Measurements from ENCODE around the gene PRDM4. TPM values are rescaled to one million over a fixed set of nuclear protein-coding genes. Genes with fewer than 3 reads are reported as not detected.

The PRDM4 gene
- total and polyA plus RNA-seq, 7 donors = 9.3 to 40.0 (median 13.7) TPM

GRCh38 chr12:107759410-107759809 lies 1.5 kb downstream of the PRDM4 start:
- no peak for DNase-seq
- Histone ChIP-seq H3K27ac (no peak overlapping the region), H3K4me1 (peaks cover 22% of the 10 kb centered on the region), H3K9me3 (peaks cover 8% of the 10 kb centered on the region), H3K36me3 (ENCODE audit: insufficient read depth in 1 of 2, low read depth in 1 of 2) (peaks cover 0 to 51% of the 10 kb centered on the region in 2 donors), H3K4me3 (peak overlapping the region; percentile 81), H3K27me3 (ENCODE audit: insufficient read depth in 3 of 3, low read length in 2 of 3) (no peaks in the 10 kb centered on the region)
- intact Hi-C loops (cut with DNase I) = loop anchor here (5.0 kb wide), 2 partner anchors 67 to 72 kb away; partner anchors contain the start of gene PWP1 (in 1 of the 2)
- TF ChIP-seq, protein P1, sequence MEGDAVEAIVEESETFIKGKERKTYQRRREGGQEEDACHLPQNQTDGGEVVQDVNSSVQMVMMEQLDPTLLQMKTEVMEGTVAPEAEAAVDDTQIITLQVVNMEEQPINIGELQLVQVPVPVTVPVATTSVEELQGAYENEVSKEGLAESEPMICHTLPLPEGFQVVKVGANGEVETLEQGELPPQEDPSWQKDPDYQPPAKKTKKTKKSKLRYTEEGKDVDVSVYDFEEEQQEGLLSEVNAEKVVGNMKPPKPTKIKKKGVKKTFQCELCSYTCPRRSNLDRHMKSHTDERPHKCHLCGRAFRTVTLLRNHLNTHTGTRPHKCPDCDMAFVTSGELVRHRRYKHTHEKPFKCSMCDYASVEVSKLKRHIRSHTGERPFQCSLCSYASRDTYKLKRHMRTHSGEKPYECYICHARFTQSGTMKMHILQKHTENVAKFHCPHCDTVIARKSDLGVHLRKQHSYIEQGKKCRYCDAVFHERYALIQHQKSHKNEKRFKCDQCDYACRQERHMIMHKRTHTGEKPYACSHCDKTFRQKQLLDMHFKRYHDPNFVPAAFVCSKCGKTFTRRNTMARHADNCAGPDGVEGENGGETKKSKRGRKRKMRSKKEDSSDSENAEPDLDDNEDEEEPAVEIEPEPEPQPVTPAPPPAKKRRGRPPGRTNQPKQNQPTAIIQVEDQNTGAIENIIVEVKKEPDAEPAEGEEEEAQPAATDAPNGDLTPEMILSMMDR (IDR thresholded peaks at IDR 0.05) = no peak
- ATAC-seq = no peak
- 44 to 52% (median 44%) methylated on average over 3 of the region's 3 CpGs for WGBS, 3 donors

GRCh38 chr12:107749083-107749482 lies 11.9 kb downstream of the PRDM4 start:
- H3K27ac ChIP-seq = no peak overlapping the region
- intact Hi-C loops (cut with DNase I) = no loop called here
- 89 to 95% (median 90%) methylated on average over 1 of the region's 1 CpG for WGBS, 3 donors
- H3K27me3 ChIP-seq (ENCODE audit: insufficient read depth in 3 of 3, low read length in 2 of 3) = no peaks in the 10 kb centered on the region
- no peaks in the 10 kb centered on the region for H3K4me1 ChIP-seq
- H3K4me3 ChIP-seq = no peak overlapping the region
- peaks cover 9 to 92% of the 10 kb centered on the region in 2 donors for H3K36me3 ChIP-seq (ENCODE audit: insufficient read depth in 1 of 2, low read depth in 1 of 2)
- no peaks in the 10 kb centered on the region for H3K9me3 ChIP-seq
- DNase-seq = no peak
- TF ChIP-seq, protein P1 (IDR thresholded peaks at IDR 0.05) = no peak
- no peak for ATAC-seq

- Histone ChIP-seq H3K36me3 (ENCODE audit: insufficient read depth in 1 of 2, low read depth in 1 of 2) (peaks cover 7 to 92% of the 10 kb centered on the region in 2 donors), H3K27me3 (ENCODE audit: insufficient read depth in 3 of 3, low read length in 2 of 3) (no peaks in the 10 kb centered on the region), H3K9me3 (no peaks in the 10 kb centered on the region), H3K4me3 (no peak overlapping the region), H3K4me1 (no peaks in the 10 kb centered on the region), H3K27ac (no peak overlapping the region)
- intact Hi-C loops (cut with DNase I) = no loop called here
- WGBS, 3 donors = 77 to 81% (median 80%) methylated on average over 6 of the region's 6 CpGs
- TF ChIP-seq, protein P1 (IDR thresholded peaks at IDR 0.05) = no peak
- DNase-seq (no peak), ATAC-seq (no peak)
These were observed 12.5 kb downstream of the PRDM4 start for GRCh38 chr12:107748472-107748871.

- peaks cover 31 to 98% of the 10 kb centered on the region in 2 donors for H3K36me3 ChIP-seq (ENCODE audit: insufficient read depth in 1 of 2, low read depth in 1 of 2)
- no peaks in the 10 kb centered on the region for H3K4me1 ChIP-seq
- H3K27me3 ChIP-seq (ENCODE audit: insufficient read depth in 3 of 3, low read length in 2 of 3) = no peaks in the 10 kb centered on the region
- TF ChIP-seq, protein P1 (IDR thresholded peaks at IDR 0.05) = no peak
- intact Hi-C loops (cut with DNase I) = no loop called here
- no peak overlapping the region for H3K4me3 ChIP-seq
- H3K27ac ChIP-seq = no peak overlapping the region
- H3K9me3 ChIP-seq = no peaks in the 10 kb centered on the region
- no peak for DNase-seq
- WGBS, 3 donors = 89 to 91% (median 91%) methylated on average over 4 of the region's 4 CpGs
- no peak for ATAC-seq
These were observed 24.0 kb downstream of the PRDM4 start for GRCh38 chr12:107736914-107737313.

DNA sequence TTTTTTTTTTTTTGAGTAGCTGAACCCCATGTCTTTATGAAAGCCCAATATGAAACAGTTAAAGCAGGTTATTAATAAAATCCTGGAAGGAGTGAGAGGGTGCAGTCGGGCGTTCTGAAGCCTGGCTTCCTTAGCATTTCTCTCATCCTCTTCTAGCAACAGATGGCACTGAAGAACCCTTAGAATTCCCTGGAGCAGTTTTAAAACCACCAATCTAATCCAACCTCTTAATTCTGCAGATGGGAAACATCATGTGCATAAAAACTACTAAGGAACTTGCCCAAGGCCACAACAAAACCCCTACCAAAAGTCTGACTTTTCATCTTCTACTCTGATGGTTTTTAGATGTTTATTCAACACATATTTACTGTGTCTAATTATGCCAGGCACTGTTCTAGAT lies 25.2 kb downstream of the PRDM4 start:
- TF ChIP-seq, protein P1 (IDR thresholded peaks at IDR 0.05) = no peak
- Histone ChIP-seq H3K27me3 (ENCODE audit: insufficient read depth in 3 of 3, low read length in 2 of 3) (no peaks in the 10 kb centered on the region), H3K27ac (no peak overlapping the region), H3K4me1 (no peaks in the 10 kb centered on the region), H3K4me3 (no peak overlapping the region), H3K9me3 (no peaks in the 10 kb centered on the region), H3K36me3 (ENCODE audit: insufficient read depth in 1 of 2, low read depth in 1 of 2) (peaks cover 28 to 87% of the 10 kb centered on the region in 2 donors)
- intact Hi-C loops (cut with DNase I) = no loop called here
- no peak for ATAC-seq
- 82 to 92% (median 89%) methylated on average over 2 of the region's 2 CpGs for WGBS, 3 donors
- no peak for DNase-seq
